Suprapubic skin (tissue), 4 donors: ENCODE measurements around the gene OR13F1.

ENCODE experiments used
- EP300 ChIP-seq: sonication (generic); formaldehyde crosslinking; IDR thresholded peaks from one replicate; pipeline ENCODE4 v1.6.1; 2017; ENCODE audit warnings: antibody characterized with exemption
- POLR2A ChIP-seq, 2 donors: fragments of 450-650 bp; IDR thresholded peaks; one replicate each; pipeline ENCODE4 v1.6.1; 2017; ENCODE audit warnings: antibody characterized with exemption in 2 of 2, mild to moderate bottlenecking in 2 of 2, moderate library complexity in 2 of 2
- POLR2AphosphoS5 ChIP-seq, 3 donors: sonication (generic); formaldehyde crosslinking; IDR thresholded peaks; one replicate each; pipeline ENCODE4 v1.6.1; 2017; ENCODE audit warnings: antibody characterized with exemption in 3 of 3
- TF ChIP-seq, protein P1 (sequence below), 2 donors: fragments of 200-600 bp in 1 of 2; fragments of 450-650 bp in 1 of 2; sonication (generic) in 1 of 2; IDR thresholded peaks; one replicate each; pipeline ENCODE4 v1.5.1; 2016 to 2019; ENCODE audit warnings: antibody characterized with exemption in 2 of 2, mild to moderate bottlenecking in 1 of 2, moderate library complexity in 1 of 2

GRCh38 chr9:104514901-104515300 is 10.8 kb downstream of the OR13F1 start:
- TF ChIP-seq, protein P1, sequence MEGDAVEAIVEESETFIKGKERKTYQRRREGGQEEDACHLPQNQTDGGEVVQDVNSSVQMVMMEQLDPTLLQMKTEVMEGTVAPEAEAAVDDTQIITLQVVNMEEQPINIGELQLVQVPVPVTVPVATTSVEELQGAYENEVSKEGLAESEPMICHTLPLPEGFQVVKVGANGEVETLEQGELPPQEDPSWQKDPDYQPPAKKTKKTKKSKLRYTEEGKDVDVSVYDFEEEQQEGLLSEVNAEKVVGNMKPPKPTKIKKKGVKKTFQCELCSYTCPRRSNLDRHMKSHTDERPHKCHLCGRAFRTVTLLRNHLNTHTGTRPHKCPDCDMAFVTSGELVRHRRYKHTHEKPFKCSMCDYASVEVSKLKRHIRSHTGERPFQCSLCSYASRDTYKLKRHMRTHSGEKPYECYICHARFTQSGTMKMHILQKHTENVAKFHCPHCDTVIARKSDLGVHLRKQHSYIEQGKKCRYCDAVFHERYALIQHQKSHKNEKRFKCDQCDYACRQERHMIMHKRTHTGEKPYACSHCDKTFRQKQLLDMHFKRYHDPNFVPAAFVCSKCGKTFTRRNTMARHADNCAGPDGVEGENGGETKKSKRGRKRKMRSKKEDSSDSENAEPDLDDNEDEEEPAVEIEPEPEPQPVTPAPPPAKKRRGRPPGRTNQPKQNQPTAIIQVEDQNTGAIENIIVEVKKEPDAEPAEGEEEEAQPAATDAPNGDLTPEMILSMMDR (IDR thresholded peaks at IDR 0.05): no peak
- TF ChIP-seq POLR2A (IDR thresholded peaks at IDR 0.05) (no peak), EP300 (no peak), POLR2AphosphoS5 (IDR thresholded peaks at IDR 0.05) (no peak)
